Measurements from ENCODE around the gene AGXT.

Gene AGXT

GRCh38 chr2:240898108-240898730 is 29.6 kb downstream of the AGXT start:
- no peak for DNase-seq (ENCODE audit: low read depth in 3 of 3)

- DNase-seq (ENCODE audit: low read depth in 3 of 3) = no peak
These were observed 30.3 kb downstream of the AGXT start for GRCh38 chr2:240898731-240899467.

DNA sequence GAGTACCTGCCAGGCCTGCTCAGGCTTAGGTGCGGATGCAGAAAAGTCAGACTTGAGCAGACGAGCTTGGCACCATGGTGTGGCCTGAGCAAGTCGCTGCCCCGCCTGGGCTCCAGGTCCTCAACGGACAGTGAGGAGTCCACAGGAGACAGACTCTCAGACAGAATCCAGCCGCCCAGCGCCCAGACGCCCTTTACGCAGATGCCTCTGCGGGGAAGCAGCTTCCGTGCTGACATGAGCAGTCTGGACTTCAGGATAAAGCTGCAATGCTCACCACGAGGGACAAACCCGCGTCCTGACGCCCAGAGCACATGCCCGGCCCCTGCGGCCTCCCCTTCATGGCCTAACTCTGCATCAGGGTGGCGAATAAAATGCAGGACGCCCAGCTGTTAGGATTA is 30.8 kb downstream of the AGXT start:
- DNase-seq (ENCODE audit: low read depth in 3 of 3) = no peak

DNA sequence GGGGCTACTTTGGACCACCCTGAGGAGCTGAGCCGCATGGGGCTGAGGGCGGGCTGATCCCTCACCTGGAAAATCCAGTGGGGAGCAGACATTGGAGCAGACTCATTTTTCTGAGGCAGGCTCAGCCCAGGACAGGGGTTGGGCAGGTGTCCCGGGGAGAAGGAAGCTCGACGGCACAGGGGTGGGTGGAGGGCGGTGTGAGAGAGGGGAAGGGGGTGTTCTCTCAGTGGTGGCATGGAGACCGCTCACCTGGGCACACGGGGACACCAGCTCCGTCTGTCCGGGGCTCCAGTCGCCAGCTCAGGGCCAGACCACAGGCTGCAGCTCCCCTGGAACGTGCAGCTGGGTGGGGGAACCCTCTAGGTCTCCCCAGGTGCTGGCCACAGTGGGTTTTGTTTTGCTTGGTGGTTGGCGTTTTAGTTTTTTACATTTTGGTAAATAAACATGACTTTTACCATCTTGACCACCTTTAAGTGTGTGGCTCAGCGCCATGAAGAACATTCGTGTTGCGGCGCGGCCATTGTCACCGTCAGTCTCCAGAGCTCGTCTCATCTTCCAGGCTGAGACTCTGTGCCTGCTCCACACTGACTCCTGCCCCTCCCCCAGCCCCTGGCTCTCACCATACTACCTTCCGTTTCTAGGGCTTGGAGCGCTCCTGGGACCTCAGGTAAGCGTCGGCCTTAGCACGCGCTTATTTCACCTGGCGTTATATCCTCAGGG is 31.7 kb downstream of the AGXT start:
- DNase-seq (ENCODE audit: low read depth in 3 of 3) = no peak

DNA sequence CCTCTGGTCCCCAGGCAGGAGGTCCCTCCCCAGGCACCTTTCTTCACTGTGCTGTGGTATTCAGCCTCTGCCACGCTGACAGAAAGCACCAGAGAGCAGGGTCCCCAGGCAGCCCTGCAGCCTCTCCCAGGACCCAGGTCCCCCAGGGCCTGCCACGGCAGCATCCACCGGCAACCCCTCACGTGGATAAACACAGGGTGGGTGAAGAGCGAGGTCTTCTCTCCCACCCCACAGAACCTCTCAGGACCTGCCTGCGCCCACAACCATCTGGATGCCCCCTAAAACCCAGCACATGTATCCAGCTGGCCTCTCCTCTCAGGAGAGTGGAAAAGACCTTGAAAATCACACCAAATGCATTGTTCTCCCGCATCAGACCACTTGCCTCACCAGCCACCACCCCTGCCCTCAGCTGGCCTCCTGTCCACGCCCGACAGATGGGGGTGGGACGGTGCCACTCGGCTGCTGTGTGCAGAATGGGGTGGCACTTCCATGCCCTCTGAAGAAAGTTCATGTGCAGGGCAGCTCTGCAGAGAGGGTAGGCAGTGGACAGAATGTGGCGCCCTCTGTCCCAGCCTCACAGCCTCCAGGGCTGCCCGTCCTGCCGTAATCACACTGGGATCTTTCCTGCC is 33.5 kb downstream of the AGXT start:
- no peak for DNase-seq (ENCODE audit: low read depth in 3 of 3)

GRCh38 chr2:240902615-240903041 is 34.0 kb downstream of the AGXT start:
- DNase-seq (ENCODE audit: low read depth in 3 of 3) = no peak

GRCh38 chr2:240903191-240904060 is 34.8 kb downstream of the AGXT start:
- no peak for DNase-seq (ENCODE audit: low read depth in 3 of 3)

DNA sequence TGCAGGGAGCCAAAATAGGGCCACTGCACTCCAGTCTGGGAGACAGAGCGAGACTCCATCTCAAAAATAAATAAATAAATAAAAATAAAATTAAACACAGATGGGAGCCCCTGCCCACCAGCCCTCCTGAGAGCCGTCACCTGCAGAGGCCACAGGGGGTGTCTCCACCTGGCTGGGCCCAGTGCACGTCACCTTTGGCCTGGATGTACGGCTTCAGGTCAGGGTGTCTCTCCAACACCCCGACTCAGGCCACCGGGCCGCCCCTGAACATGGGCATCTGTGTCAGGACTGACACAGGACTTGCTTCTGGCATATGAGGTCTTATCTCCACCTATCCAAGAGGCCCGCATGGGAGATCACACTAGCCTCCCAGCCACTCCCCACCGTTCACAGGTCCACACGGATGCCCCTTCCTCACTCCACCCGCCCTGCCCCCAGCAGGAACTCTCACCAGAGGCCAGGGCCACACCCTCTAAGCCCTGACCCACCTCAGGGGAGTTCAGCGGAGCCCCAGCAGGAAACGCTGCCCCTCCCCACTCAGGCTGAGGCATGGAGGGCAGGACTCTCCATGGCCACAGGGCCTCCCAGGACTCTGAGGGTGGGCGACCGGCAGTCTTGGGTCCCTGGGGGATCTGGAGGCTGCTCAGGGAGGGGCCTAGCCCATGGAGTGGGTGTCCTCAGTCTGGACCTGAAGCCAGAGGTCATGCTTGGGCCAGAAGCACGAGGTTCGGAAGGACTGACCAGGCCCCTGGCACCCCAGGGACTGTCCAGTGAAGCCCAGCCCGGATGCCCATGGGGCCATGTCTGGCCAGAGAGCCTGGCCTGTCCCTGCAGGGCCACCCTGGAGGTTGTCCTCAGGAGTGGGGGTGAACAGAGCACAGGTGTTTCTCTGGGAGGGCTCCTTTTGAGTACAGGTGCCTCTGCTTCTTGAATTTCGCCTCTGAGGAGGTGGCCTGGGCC is 35.9 kb downstream of the AGXT start:
- no peak for DNase-seq (ENCODE audit: low read depth in 3 of 3)

- no peak for DNase-seq (ENCODE audit: low read depth in 3 of 3)
These were observed 36.7 kb downstream of the AGXT start for GRCh38 chr2:240905176-240905781.

- DNase-seq (ENCODE audit: low read depth in 3 of 3) = no peak
These were observed 37.7 kb downstream of the AGXT start, which contains the start of gene CROCC2 for GRCh38 chr2:240906141-240906910. Gene CROCC2, plus strand, starts transcription at chr2:240906336. Its CDS starts 178 bp downstream, at chr2:240906514.

- DNase-seq (ENCODE audit: low read depth in 3 of 3) = no peak
These were observed 38.4 kb downstream of the AGXT start for GRCh38 chr2:240906911-240907590.

GRCh38 chr2:240909216-240909974 is 40.8 kb downstream of the AGXT start:
- DNase-seq (ENCODE audit: low read depth in 3 of 3) = no peak

- DNase-seq (ENCODE audit: low read depth in 3 of 3) = no peak
These were observed 43.1 kb downstream of the AGXT start for GRCh38 chr2:240911641-240912265.

DNA sequence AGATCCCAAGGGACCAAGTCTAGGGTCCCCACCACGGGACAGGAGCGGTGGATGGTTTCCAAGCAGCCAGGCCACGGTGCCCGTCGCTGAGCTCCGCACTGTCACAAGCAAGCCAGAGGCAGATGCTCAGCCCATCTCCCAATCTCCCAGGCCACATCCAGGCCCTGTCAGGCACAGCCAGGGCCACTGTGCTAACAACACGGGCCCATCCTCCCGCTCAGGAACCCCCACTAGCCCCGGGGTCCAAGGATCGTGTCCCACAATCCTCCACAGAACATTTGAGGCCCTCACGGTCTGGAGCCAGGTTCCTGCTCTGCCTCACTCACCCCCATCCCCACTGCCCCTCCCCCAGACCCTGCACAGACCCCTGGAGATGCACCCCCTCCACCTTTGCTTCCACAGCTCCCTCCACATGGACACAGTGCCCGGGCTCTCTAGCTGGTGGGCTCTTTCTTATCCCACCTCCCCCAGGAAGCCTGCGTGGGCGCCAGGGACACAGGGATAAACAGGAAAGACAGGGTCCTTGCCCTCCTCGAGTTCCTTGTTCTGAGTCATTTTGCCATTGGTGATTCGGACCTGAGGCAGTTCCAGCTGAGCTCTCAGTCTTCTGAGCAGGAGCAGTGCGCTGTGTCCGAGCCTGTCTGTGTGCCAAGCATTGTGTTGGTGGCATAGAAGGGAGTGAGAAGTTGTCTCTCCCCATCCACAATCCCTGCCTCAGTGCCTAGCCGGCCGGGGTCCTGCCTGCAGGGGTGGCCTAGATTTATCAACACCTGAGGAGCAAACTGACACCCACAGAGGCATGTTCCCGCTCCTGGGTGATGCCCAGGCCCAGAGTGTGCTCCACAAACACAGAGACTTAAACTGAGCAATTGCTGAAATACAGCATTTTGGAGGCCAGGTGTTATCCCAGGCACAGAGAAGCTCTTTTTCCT is 44.5 kb downstream of the AGXT start:
- DNase-seq (ENCODE audit: low read depth in 3 of 3) = no peak

GRCh38 chr2:240913810-240914644 is 45.4 kb downstream of the AGXT start:
- DNase-seq (ENCODE audit: low read depth in 3 of 3) = peak; percentile 27 to 62 (median 31)
